ENCODE measurements around the gene BACE2.
"Not testable (repeated sequence)": the region's sequence is repeated elsewhere in the genome, so short reads cannot be mapped to it uniquely, and the experiment has no call there.

Gene BACE2

DNA sequence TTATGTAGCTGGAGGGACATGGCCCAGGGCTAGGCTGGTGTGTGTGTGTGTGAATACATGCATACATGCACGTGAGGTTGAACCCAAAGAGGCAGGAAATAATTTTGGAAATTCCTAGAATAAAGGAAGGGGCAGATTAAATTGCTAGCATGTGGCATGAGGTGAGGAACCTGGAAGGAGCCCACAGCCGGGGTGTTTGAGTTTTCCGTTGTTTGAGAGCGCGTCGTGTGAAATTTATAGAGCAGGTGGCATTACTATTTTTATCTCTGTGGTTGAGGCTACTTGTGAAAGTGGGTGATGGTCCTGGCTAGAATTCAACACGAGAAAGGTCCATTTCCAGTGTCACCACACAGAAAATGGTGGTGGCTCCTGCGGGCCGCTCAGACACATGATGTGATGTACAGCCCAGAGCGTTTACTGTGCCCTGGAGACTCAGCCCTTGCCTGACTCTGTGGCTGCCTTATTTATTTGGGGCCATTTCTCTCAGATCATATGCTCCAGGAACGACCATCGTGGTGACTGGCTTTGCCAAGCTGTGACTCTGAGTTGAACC lies 48.0 kb downstream of the BACE2 start:
- no peak for DNase-seq (ENCODE audit: low read depth)

GRCh38 chr21:41216486-41216885 lies 48.5 kb downstream of the BACE2 start:
- DNase-seq (ENCODE audit: low read depth): no peak

GRCh38 chr21:41217671-41218385 lies 49.9 kb downstream of the BACE2 start:
- no peak for DNase-seq (ENCODE audit: low read depth)

- no peak for DNase-seq (ENCODE audit: low read depth)
Measured at GRCh38 chr21:41219498-41220207, 51.7 kb downstream of the BACE2 start.

DNA sequence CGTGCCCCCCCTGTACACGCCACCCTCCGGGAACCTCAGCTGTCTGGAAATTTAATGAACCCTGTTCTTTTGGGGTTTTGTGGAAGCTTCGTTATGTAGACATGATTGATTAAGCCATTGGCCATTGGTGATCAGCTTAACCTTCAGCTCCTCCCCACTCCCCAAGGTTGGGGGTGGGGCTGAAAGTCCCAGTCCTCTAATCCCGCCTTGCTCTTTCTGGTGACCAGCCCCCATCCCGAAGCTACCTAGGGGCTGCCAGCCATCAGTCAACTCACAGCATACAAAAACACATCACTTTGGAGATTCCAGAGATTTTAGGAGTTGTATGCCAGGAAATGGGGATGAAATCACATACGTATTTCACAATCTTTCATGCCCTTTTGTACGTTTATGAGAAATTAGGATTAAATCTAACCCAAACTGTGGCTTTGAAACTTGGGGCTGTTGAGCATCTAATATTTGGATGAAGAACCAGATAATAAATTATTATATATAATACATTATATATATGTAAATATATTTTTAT lies 52.3 kb downstream of the BACE2 start:
- DNase-seq (ENCODE audit: low read depth): no peak

- no peak for DNase-seq (ENCODE audit: low read depth)
Measured at GRCh38 chr21:41222247-41223068, 54.5 kb downstream of the BACE2 start.

DNA sequence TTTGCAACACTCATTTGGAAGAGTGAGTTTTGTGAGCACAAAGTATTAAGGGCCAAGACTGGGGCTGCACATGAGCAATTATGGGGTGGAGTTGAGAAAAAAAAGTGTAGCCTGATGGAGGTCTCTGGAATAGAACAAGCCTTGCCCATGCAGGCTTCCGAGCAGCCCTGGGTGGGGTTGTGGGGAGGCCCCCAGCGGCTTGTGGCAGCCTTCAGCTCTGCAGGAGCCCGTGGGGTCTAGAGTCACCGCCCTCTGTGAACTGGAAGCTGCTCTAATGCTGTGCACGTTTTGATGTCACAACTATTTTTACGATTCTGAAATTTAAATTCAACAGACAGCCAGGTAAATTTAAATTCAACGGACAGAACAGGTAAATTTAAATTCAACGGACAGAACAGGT lies 58.9 kb downstream of the BACE2 start:
- DNase-seq (ENCODE audit: low read depth): no peak

GRCh38 chr21:41227357-41228005 lies 59.5 kb downstream of the BACE2 start:
- DNase-seq (ENCODE audit: low read depth): no peak

DNA sequence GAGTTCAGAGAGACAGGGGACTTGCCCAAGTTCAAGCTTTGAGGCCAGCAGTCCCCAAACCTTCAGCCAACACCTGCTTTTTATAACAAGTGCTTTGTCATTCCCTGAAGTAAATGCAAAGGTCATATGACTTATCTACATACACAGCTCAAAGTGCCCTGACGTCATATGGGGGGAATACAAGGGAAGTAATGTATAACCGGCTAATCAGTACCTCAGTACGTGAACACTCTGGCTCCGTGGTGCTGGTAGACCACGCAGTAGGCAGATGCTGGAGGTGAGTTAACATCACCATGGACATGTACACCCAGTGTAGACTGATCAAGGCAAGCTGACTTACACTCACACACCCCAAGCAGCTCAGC lies 60.0 kb downstream of the BACE2 start:
- no peak for DNase-seq (ENCODE audit: low read depth)

DNA sequence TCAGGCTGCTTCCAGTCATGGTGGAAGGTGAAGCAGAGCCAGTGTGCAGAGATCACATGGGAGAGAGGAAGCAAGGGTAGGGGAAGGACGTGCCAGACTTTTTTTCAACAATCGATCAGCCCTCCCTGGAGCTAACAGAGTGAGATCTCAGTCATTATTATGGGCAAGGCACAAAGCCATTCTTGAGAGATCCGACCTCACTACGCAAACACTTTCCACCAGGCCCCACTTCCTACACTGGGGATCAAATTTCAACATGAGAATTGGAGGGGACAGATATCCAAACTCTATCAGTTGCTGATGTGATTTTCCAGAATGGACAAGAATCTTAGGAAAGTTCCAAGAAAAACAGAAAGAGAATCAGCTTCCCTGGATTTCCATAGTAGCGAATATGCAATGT lies 60.5 kb downstream of the BACE2 start:
- DNase-seq (ENCODE audit: low read depth): no peak

DNA sequence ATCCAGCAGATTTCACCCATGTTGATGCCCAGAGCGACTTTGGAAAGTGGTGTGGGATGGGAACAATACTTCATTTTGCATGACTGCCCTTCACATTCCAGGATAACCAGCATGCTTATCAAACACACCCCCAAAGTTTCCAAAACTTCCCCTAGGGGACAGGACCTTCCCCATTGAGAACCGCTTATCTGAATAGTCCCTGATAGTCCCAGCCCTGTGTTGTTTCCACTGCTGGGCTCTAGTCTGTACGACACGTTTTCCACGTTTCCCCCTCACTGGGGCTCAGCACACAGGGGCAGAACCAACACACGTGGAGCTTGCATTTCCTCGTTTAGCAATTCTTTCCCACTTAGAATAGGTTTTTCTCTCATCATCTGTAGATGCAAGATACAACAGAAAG lies 61.0 kb downstream of the BACE2 start:
- no peak for DNase-seq (ENCODE audit: low read depth)

GRCh38 chr21:41229509-41230248 lies 61.7 kb downstream of the BACE2 start:
- DNase-seq (ENCODE audit: low read depth): no peak

DNA sequence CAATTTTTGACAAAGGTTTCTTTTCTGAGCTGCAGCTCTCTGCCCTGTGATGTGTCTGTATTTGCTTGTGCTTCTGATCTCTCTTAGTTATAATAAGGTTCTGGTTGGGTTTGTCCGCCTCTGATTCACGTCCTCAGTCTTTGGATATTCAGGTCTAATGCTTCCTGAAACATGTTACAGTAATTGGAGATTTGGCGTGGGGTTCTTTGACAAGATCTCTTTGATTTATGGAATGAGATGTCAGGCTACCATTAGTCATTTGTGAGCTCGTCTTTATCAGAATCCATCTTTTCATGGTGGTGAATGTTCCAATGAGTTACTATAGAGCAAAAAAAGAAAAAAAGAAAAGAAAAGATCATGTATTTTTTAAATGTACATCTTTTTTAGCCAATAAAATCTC lies 62.5 kb downstream of the BACE2 start:
- no peak for DNase-seq (ENCODE audit: low read depth)

DNA sequence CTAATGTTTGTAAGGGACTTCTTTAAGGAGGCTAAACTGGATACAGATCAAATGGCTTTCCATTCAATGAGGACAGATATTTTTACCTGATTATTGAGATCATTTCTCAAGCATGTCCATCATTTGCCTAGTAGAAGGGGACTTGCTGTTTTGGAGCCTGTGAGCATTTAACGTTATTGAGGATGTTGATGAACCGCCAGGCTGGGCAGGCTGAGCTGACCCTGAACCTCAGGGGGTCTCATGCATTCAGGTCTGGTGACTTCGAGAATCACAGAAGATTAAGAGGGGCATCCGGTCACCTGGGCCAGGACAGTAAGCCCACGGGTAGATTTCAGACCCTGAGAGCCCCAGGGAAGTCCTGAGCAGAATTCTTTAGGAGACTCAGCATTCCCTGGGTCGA lies 63.1 kb downstream of the BACE2 start:
- DNase-seq (ENCODE audit: low read depth): no peak

- DNase-seq (ENCODE audit: low read depth): no peak
Measured at GRCh38 chr21:41232013-41232412, 64.1 kb downstream of the BACE2 start.

DNA sequence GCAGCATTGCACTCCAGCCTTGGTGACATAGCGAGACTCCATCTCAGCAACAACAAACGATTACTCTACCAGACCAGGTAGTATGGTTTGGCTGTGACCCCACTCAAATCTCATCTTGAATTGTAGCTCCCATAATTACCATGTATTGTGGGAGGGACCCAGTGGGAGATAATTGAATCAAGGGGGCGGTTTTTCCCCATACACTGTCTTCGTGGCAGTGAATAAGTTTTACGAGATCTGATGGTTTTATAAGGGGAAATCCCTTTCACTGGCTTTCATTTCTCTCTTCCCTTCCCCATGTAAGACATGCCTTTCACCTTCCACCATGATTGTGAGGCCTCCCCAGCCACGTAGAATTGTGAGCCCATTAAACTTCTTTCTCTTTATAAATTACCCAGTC lies 66.0 kb downstream of the BACE2 start:
- DNase-seq (ENCODE audit: low read depth): no peak

- DNase-seq (ENCODE audit: low read depth): no peak
Measured at GRCh38 chr21:41234569-41234968, 66.6 kb downstream of the BACE2 start.

DNA sequence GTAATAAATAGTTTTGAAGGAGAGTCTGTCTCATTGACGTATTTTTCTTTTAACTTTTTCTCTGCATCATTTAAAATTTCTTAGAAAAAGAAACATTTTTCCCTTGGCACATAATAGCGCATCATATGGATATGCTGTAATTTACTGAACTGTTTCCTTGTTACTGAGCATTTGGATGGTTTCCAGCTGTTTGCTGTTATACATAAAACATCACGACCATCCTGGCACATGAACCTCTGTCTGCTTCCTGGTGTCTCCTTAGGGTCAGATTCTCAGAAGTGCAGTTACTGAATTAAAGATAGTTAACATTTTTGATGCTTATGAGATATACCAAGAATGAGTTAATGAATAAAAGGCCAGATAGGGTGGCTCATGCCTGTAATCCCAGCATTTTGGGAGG lies 67.2 kb downstream of the BACE2 start:
- DNase-seq (ENCODE audit: low read depth): no peak

DNA sequence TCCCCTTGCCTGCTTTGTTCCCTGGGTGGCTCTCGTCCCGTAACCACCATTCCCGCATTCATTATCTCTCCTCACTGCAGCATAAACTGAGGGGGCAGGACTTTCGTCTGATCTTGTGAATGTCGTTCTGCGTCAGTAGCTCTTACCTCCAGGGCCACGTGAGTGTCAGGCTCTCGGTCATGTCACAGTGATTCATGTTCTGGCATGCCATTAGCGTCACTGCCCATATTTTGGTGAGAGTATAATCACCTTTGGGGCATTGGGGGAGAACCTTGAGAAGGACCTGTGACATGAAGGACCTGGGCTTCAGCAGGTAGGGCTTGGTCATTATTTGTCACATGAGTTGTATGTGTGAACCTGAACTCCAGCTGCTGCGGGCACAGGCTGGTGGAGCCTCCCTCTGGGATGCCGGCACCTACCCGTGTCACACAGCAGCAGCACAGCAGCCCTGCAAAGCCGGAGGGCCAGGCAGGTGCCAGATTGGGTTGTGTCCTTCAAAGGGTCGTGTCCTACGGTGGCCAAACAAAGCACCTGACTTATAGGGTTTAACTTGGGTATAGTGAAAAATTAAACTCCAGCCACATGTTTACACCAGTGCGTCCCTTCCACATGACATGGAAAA lies 68.5 kb downstream of the BACE2 start:
- DNase-seq (ENCODE audit: low read depth): no peak

- not testable (repeated sequence) for DNase-seq (ENCODE audit: low read depth)
Measured at GRCh38 chr21:41238081-41238796, 70.3 kb downstream of the BACE2 start.
